HG03520 (cell line): ENCODE results near the gene CCDC9B.

Experiments used
- ATAC-seq: cut with Tn5 transposase; IDR thresholded peaks from one replicate; pipeline ENCODE4 v1.9.1; 2021; ENCODE audit warnings: mild to moderate bottlenecking, moderate library complexity; ENCODE audit not compliant: unreplicated experiment

CCDC9B gene

GRCh38 chr15:40293905-40294895 is 46.5 kb downstream of the CCDC9B start:
- no peak for ATAC-seq

GRCh38 chr15:40293006-40293405 is 47.7 kb downstream of the CCDC9B start:
- ATAC-seq, result no peak

- ATAC-seq, result no peak
Measured at GRCh38 chr15:40292246-40292645, 48.5 kb downstream of the CCDC9B start.

GRCh38 chr15:40290918-40291574 is 49.7 kb downstream of the CCDC9B start:
- no peak for ATAC-seq

GRCh38 chr15:40290545-40290917 is 50.2 kb downstream of the CCDC9B start:
- ATAC-seq, result no peak

- no peak for ATAC-seq
Measured at GRCh38 chr15:40289140-40289775, 51.5 kb downstream of the CCDC9B start.

- no peak for ATAC-seq
Measured at GRCh38 chr15:40287968-40288367, 52.8 kb downstream of the CCDC9B start.

GRCh38 chr15:40287505-40287904 is 53.2 kb downstream of the CCDC9B start:
- ATAC-seq, result no peak

- ATAC-seq, result no peak
Measured at GRCh38 chr15:40286794-40287193, 53.9 kb downstream of the CCDC9B start.

GRCh38 chr15:40286061-40286532 is 54.6 kb downstream of the CCDC9B start:
- ATAC-seq, result no peak

- no peak for ATAC-seq
Measured at GRCh38 chr15:40285554-40286011, 55.2 kb downstream of the CCDC9B start.

- no peak for ATAC-seq
Measured at GRCh38 chr15:40285151-40285550, 55.6 kb downstream of the CCDC9B start.

GRCh38 chr15:40283615-40284300 is 57.0 kb downstream of the CCDC9B start:
- ATAC-seq, result no peak

GRCh38 chr15:40282869-40283614 is 57.7 kb downstream of the CCDC9B start, which contains the start of gene ANKRD63:
ANKRD63 (minus strand) TSS chr15:40283064; CDS start chr15:40282586, 478 bp downstream.
- ATAC-seq, result no peak

- ATAC-seq, result no peak
Measured at GRCh38 chr15:40282147-40282868, 58.4 kb downstream of the CCDC9B start.

GRCh38 chr15:40281801-40282146 is 59.0 kb downstream of the CCDC9B start:
- ATAC-seq, result no peak
